K562 (cell line): ENCODE results near the gene TMEM234. TPM values are rescaled to one million over a fixed set of nuclear protein-coding genes. Genes with fewer than 3 reads are reported as not detected.
A peak's percentile ranks its signal among the peaks of the same experiment; 100 is the strongest.

Experiments
- ADNP ChIP-seq: fragments of 200-800 bp; sonication (Bioruptor generic); IDR thresholded peaks from 2 replicates; pipeline ENCODE4 v1.6.1; 2016; ENCODE audit warnings: missing genetic modification characterization, missing compliant biosample characterization
- AFF1 ChIP-seq, 2 experiments: fragments of 450-650 bp; IDR thresholded peaks; 2 replicates each; pipeline ENCODE4 v1.6.1; 2018; ENCODE audit warnings: mild to moderate bottlenecking in 2 of 2, low read depth in 1 of 2; ENCODE audit not compliant: partially characterized antibody in 2 of 2
- ARID3A ChIP-seq: IDR thresholded peaks from 2 replicates; pipeline ENCODE4 v1.6.1; 2012; ENCODE audit warnings: low read depth, low read length, improper control_type of control experiment, borderline replicate concordance
- CEBPG ChIP-seq, 3 experiments: fragments of 200-800 bp in 1 of 3; sonication (Bioruptor generic) in 1 of 3; sonication (generic) in 1 of 3; formaldehyde crosslinking in 1 of 3; IDR thresholded peaks in 2 of 3; conservative IDR thresholded peaks in 1 of 3; 2 replicates each; pipeline versions ENCODE4 v1.6.1 to v1.8.0; 2016 to 2022; ENCODE audit warnings: missing compliant biosample characterization in 2 of 3, missing genetic modification characterization in 2 of 3, mild to moderate bottlenecking in 1 of 3, missing genetic modification reagents in 1 of 3
- CHAMP1 ChIP-seq: fragments of 450-650 bp; IDR thresholded peaks from 2 replicates; pipeline ENCODE4 v1.6.1; 2016; ENCODE audit warnings: mild to moderate bottlenecking
- ELF2 ChIP-seq: fragments of 250-450 bp; sonication (Bioruptor Pico); IDR thresholded peaks from 2 replicates; pipeline ENCODE4 v1.5.0; 2021; ENCODE audit warnings: mild to moderate bottlenecking
- GATAD2A ChIP-seq: fragments of 450-650 bp; IDR thresholded peaks from 2 replicates; pipeline ENCODE4 v1.6.1; 2017
- HES1 ChIP-seq: fragments of 450-650 bp; IDR thresholded peaks from 2 replicates; pipeline ENCODE4 v1.6.1; 2016; ENCODE audit warnings: low read depth, mild to moderate bottlenecking, moderate library complexity
- MCM5 ChIP-seq: fragments of 450-650 bp; IDR thresholded peaks from 2 replicates; pipeline ENCODE4 v1.6.1; 2016; ENCODE audit warnings: low read depth
- NFIX ChIP-seq: fragments of 250-450 bp; sonication (Bioruptor Pico); IDR thresholded peaks from 2 replicates; pipeline ENCODE4 v1.4.0; 2020; ENCODE audit warnings: low read depth, mild to moderate bottlenecking, moderate library complexity
- PHB2 ChIP-seq: fragments of 450-650 bp; IDR thresholded peaks from 2 replicates; pipeline ENCODE4 v1.6.1; 2017; ENCODE audit warnings: low read depth
- PRMT5 ChIP-seq: sonication (generic); formaldehyde crosslinking; IDR thresholded peaks from 2 replicates; pipeline ENCODE4 v1.5.0; 2020; ENCODE audit warnings: missing genetic modification reagents
- RCOR1 ChIP-seq, 2 experiments: IDR thresholded peaks; 2 replicates each; pipeline ENCODE4 v1.6.1; 2012; ENCODE audit warnings: low read depth in 2 of 2, low read length in 2 of 2, borderline replicate concordance in 1 of 2, improper control_type of control experiment in 1 of 2
- SMARCA5 ChIP-seq: fragments of 450-650 bp; IDR thresholded peaks from 2 replicates; pipeline ENCODE4 v1.6.1; 2016
- TFAM ChIP-seq: fragments of 250-450 bp; sonication (Bioruptor Pico); conservative IDR thresholded peaks from 2 replicates; pipeline ENCODE4 v1.5.0; 2021; ENCODE audit warnings: mild to moderate bottlenecking, moderate library complexity
- ZKSCAN8 ChIP-seq: fragments of 200-800 bp; sonication (Bioruptor generic); IDR thresholded peaks from 2 replicates; pipeline ENCODE4 v1.6.1; 2016; ENCODE audit warnings: missing genetic modification characterization, missing compliant biosample characterization
- ZNF134 ChIP-seq: fragments of 250-450 bp; sonication (Bioruptor Pico); conservative IDR thresholded peaks from 2 replicates; pipeline ENCODE4 v1.4.0; 2020
- ZNF217 ChIP-seq: sonication (generic); formaldehyde crosslinking; IDR thresholded peaks from 2 replicates; pipeline ENCODE4 v1.8.0; 2022; ENCODE audit warnings: mild to moderate bottlenecking, missing genetic modification reagents
- ZNF561 ChIP-seq: fragments of 450-650 bp; formaldehyde crosslinking; conservative IDR thresholded peaks from 2 replicates; pipeline ENCODE4 v1.4.0; 2020; ENCODE audit warnings: mild to moderate bottlenecking, moderate library complexity
- polyA plus RNA-seq, 8 experiments: library from polyadenylated mRNA; depleted of rRNA in 4 of 8; stranded (reverse) in 5 of 8; unstranded in 3 of 8; fragments of >200 nt; fragmentation: Nextera tagmentation in 2 of 8; fragmentation: Illumina TruSeq in 1 of 8; extraction: Ambion mirVana in 2 of 8; extraction: Trizol in 1 of 8; gene quantifications; 2 replicates each; pipeline versions ENCODE4 v1.2.1 to v1.2.3, GENCODE V29; 2011 to 2014; ENCODE audit warnings: inconsistent platforms in 1 of 8, missing spikeins in 1 of 8
- total RNA-seq, 7 experiments: library from RNA; depleted of rRNA in 6 of 7; stranded (reverse); fragments of >200 nt in 6 of 7; fragmentation: Illumina TruSeq in 2 of 7; extraction: Trizol in 2 of 7; gene quantifications; 2 replicates each; pipeline versions ENCODE4 v1.2.1 to v1.2.3, GENCODE V29; 2011 to 2021; ENCODE audit warnings: low replicate concordance in 1 of 7

TMEM234 gene
- total and polyA plus RNA-seq, 9 of the 15 experiments (the other 6 are each of a cell fraction or from before 2014, with no cell fraction given): 5.0 to 12.9 (median 7.6) TPM

GRCh38 chr1:32247983-32248889 lies 26.1 kb upstream of the TMEM234 start (continued):
- TF ChIP-seq AFF1 (IDR thresholded peaks at IDR 0.05; ENCODE audit: low read depth in 1 of 2, partially characterized antibody in 2 of 2) (peak in 1 of 2 experiments; percentile 65), PRMT5 (CRISPR knock-in tag) (no peak), ZKSCAN8 (no peak), ELF2 (CRISPR knock-in tag) (no peak), ADNP (tag) (no peak; the same call in 1 of the 2 replicates), TFAM (no peak), ZNF217 (CRISPR knock-in tag) (no peak), NFIX (CRISPR knock-in tag) (no peak), ZNF561 (CRISPR knock-in tag) (no peak), MCM5 (no peak), ZNF134 (no peak), CHAMP1 (no peak), GATAD2A (peak; percentile 73), ARID3A (no peak), HES1 (no peak), PHB2 (no peak), SMARCA5 (peak; percentile 98), RCOR1 (IDR thresholded peaks at IDR 0.05; ENCODE audit: borderline replicate concordance in 1 of 2, low read depth in 2 of 2, low read length in 2 of 2) (peak; percentile 40 to 97; a peak in 3 of 4 replicates), CEBPG (CRISPR knock-in tag; IDR thresholded peaks at IDR 0.05) (no peak), CEBPG (tag; conservative IDR thresholded peaks at IDR 0.05 in 1 of 2, IDR thresholded peaks at IDR 0.05 in 1 of 2) (no peak)
